ENCODE measurements around the gene YWHAQ.

The YWHAQ gene

DNA sequence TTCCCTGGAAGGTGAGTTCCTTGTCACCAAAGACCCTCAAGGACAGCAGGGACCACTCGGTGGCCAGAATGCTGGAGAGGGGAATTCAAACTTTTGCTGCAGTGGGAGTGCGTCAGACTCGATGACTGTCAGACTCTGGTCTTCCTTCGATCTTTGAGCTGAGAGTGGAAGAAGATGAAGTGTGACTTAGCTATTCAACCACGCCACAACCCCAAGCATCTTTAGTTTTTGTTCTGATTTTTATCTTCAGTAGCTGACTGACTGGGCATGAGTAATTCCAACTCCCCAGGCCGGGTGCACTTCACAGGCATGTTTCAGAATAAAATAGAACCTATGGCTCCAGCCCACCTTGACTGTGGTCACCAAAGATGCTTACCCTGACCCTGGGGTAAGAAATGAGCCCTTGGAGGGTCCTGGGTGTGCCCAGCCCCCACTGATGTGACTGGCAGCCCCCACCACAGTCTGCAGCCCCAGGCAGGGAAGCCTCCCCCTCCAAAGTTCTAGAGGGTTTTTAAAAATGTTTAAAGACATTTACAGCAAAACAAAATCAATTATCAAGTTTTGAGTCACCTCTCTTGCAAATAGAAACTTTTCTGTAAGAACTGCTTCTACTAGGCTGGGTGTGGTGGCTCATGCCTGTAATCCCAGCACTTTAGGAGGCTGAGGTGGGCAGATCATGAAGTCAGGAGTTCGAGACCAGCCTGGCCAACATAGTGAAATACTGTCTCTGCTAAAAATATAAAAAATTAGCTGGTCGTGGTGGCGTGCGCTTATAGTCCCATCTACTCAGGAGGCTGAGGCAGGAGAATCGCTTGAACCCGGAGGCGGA, 24.9 kb upstream of the YWHAQ start:
- no peak for DNase-seq (ENCODE audit: low spot score)

- DNase-seq (ENCODE audit: low spot score) = no peak
These were observed 23.8 kb upstream of the YWHAQ start for GRCh38 chr2:9654452-9655100.

DNA sequence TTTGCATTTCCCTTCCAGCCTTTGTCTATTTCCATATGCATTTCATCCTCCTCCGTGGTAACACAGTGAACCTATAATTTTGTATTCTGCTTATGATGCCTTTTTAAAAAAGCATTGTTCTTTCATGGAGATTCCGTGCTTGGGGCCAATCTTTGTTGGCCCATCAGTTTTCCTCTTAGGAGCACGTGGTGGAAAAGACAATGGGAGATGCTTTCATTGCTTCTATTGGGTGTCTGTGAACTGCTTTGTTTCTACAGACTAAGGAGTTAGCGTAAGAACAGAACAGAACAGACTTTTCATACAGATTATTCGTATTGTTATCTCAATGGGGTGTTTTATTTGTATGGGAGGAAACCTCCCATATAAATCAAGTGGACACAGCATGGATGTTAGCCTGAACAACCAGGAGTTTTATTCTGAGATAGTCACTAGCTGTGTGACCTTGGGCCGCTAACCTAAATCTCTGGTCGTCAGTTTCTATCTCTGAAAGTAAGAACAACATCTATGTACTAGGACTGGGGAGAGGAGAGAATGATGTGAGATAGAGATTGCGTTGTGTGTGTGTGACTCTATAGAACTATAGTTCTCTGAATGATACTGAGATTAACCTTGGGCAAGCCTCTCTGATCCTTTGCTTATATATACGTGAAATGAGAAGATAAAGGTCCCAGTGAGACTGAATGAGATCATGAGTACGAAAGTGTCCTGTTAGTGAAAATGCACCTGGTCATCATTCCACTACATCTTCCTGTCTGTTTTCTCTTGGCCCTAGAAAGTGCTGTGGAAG, 22.9 kb upstream of the YWHAQ start:
- DNase-seq (ENCODE audit: low spot score) = no peak

DNA sequence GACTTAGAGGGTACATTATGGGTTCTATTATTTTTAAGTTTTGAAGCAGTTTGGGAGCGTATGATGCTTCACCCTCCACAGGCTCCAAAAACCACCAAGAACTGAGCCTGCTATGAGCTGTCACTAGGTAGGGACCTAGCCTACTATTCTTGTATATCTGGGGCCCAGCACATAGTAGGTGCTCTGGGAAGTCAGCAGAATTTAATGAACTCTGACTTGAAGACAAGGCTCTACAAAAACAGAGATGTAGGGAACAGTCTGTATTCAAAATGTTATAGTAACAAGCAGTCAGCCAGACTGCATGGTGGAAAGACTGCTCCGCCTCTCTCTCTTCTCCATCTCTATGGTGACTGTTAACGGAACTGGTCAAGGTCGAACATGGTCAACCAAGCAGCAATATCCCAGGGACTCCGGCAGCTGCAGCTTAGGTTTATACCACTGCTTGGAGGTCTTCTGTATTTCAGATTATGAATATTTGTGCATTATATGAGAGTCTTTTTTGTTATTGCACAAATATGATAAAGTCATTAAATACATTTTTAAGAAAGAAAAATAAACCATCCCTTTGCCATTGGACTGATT, 22.2 kb upstream of the YWHAQ start:
- no peak for DNase-seq (ENCODE audit: low spot score)

DNA sequence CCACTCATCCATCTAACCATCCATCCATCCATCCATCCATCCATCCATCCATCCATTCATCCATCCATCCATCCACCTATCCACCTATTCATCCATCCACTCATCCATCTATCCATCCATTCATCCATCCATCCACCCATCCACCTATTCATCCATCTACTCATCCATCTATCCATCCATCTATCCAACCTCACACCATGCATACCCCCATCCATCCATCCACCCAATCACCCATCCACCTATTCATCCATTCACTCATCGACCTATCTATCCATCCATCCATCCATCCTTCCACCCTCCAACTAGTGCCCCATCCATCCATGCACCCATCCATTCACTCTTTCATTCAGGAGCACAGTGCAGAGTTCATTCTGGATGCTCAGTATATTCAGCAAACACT, 21.5 kb upstream of the YWHAQ start:
- no peak for DNase-seq (ENCODE audit: low spot score)

DNA sequence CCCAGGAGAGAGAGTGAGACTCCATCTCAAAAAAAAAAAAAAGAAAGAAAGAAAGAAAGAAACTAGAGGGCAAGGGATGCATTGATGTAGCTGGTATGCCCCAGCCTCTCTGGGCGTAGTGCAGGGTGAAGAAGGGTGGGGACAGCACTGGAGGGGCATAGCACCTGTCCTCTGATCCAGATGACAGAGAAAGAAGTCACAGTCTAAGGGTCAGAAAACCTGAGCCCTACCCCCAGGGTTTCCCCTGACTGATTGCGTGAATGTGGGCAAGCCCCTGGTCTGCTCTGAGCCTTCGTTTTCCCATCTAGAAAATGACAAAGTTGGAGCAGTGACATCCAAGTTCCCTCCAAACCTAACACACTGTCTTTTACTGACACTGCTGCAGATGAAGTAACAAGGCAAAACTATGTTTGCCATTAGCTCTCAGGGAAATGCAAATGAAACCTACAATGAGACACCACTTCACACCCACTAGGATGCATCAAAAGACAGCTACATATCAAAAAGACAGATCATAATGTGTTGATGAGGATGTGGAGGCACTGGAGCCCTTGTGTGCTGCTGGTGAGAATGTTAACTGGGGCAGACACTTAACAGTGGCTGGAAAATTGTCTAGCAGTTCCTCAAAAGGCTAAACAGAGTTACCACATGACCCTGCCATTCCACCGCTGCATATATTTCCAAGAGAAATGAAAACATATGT, 19.5 kb upstream of the YWHAQ start:
- DNase-seq (ENCODE audit: low spot score) = no peak

DNA sequence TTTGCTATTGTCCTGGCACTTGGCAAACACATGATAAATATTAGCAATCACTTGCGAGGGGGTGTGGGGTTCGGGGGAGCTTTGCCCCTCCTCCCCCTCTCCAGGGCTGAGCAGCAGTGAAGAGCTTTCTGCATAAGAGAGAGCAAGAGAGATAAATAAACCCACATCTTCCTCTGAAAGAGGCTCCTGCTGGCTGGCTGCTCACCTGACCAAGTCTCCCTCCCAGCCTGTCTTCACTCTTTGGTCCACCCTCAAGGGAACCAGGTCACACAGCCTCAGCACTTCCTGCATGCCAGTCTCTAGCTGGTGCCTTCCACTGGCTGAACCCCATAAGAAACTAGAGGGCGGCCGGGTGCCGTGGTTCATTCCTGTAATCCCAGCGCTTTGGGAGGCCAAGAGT, 18.5 kb upstream of the YWHAQ start:
- DNase-seq (ENCODE audit: low spot score) = no peak

- DNase-seq (ENCODE audit: low spot score) = no peak
These were observed 18.0 kb upstream of the YWHAQ start for GRCh38 chr2:9648821-9649220.

DNA sequence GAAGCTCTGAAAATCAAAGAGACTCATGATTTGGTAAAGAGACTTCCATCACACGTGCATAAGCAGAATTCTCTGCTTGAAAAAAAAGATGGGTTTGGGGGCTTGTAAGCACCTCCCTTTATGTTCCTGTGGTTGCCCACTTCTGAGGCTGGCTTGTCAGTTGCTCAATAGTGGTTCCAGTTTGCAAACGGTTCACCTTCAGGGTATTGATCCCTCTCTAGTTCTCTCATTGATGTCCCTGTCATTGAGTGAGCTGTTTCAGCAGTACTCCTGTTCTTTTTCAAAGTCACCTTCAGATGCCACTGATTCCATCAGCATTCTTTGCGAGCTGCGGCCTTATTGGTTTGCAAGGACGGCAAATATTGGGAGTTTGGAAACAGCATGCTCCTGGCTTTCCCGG, 17.1 kb upstream of the YWHAQ start:
- DNase-seq (ENCODE audit: low spot score) = no peak

DNA sequence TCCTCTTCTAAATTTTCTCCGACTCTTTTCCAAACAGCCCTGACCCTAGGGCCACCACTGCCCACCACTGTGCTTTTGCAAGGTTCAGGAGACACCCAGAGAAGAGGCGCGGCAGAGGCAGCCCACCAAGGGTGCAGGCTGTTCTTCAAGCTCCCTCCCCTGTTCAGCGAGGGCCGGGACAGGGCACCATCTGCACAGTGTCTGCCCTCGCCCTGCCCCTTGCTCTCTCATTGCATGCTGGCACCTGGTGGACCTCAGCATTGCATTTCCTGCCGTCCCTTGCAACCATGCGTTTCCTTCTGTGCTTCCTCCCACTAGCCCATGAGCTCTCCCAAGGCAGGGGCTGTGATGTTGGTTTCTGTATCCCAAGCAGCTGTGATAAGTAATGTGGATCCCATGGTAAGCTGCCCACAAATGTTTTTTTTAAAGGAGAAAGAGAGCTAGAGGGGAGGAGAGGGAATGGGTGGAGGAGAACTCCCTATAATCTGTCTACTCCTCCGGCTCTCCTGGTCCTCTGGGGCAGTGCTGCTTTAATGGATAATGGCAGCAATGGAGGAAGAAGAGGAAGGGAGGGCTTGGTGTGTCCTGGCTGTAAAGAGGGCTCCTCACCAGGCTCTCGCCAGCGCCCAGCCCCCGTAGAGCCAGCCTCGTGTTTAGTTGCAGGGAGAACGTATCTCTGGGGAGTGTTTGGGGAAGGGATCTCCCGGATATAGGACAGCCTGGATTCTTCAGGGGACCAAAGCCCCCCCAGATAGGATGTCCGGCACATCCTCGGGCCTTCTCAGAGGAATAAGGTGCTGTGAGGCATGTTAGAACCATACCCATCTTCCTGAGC, 15.6 kb upstream of the YWHAQ start:
- DNase-seq (ENCODE audit: low spot score) = no peak

GRCh38 chr2:9644603-9645002, 13.8 kb upstream of the YWHAQ start:
- no peak for DNase-seq (ENCODE audit: low spot score)

- DNase-seq (ENCODE audit: low spot score) = no peak
These were observed 13.2 kb upstream of the YWHAQ start for GRCh38 chr2:9644021-9644420.

- DNase-seq (ENCODE audit: low spot score) = no peak
These were observed 10.8 kb upstream of the YWHAQ start for GRCh38 chr2:9641641-9642040.

- DNase-seq (ENCODE audit: low spot score) = no peak
These were observed 9.8 kb upstream of the YWHAQ start for GRCh38 chr2:9640403-9641104.

- no peak for DNase-seq (ENCODE audit: low spot score)
These were observed 9.0 kb upstream of the YWHAQ start for GRCh38 chr2:9639740-9640343.

- DNase-seq (ENCODE audit: low spot score) = peak; percentile 40
These were observed 8.3 kb upstream of the YWHAQ start for GRCh38 chr2:9639000-9639602.

GRCh38 chr2:9638532-9638931, 7.7 kb upstream of the YWHAQ start:
- DNase-seq (ENCODE audit: low spot score) = peak; percentile 95

GRCh38 chr2:9637330-9637729, 6.5 kb upstream of the YWHAQ start:
- no peak for DNase-seq (ENCODE audit: low spot score)

- no peak for DNase-seq (ENCODE audit: low spot score)
These were observed 3.3 kb upstream of the YWHAQ start for GRCh38 chr2:9634133-9634532.
